T-cell (primary cell): ENCODE results near the gene ATP2B2. TPM values are rescaled to one million over a fixed set of nuclear protein-coding genes. Genes with fewer than 3 reads are reported as not detected.

Source experiments
- ATAC-seq, 4 experiments: fragments of 200-7000 bp in 3 of 4; fragments of 150-1000 bp in 1 of 4; cut with Tn5 transposase; replicated peaks in 1 of 4; 1 replicate in 3 of 4; 2 replicates in 1 of 4; pipeline ENCODE4 v1.10.0; 2021; ENCODE audit warnings: moderate library complexity in 3 of 4, mild to moderate bottlenecking in 2 of 4, moderate number of reproducible peaks in 1 of 4
- CTCF ChIA-PET, 2 donors: fragments of 300-600 bp; sonication (Branson Sonifier 250); formaldehyde crosslinking; loops; one replicate each; lab custom pipeline; 2022; ENCODE audit warnings: antibody characterized with exemption in 2 of 2; lab: Charles Lee
- POLR2A ChIA-PET, 2 donors: fragments of 300-600 bp; sonication (Branson Sonifier 250); formaldehyde crosslinking; loops; one replicate each; lab custom pipeline; 2022; ENCODE audit warnings: antibody characterized with exemption in 2 of 2; lab: Charles Lee
- DNase-seq, 35 experiments: peaks; one replicate each; pipeline versions ENCODE4 v3.0.0 to v3.0.0-alpha.2; 2013 to 2023
- H3K27ac ChIP-seq: one replicate; pipeline ENCODE4 v1.5.1; 2013; ENCODE audit warnings: low read length
- H3K27me3 ChIP-seq, 2 experiments: replicated peaks in 1 of 2; 1 replicate in 1 of 2; 2 replicates in 1 of 2; pipeline versions ENCODE4 v1.6.1 to v1.7.0; 2013; ENCODE audit warnings: low read length in 1 of 2, mixed read lengths in 1 of 2; ENCODE audit not compliant: control insufficient read depth in 2 of 2, insufficient read depth in 2 of 2; ENCODE audit errors: extremely low read depth in 1 of 2
- H3K36me3 ChIP-seq, 2 donors: 1 replicate in 1 of 2; 2 replicates in 1 of 2; pipeline versions ENCODE4 v1.6.1 to v1.7.0; 2013; ENCODE audit warnings: low read length in 1 of 2; ENCODE audit not compliant: control insufficient read depth in 2 of 2, insufficient read depth in 1 of 2; ENCODE audit errors: extremely low read depth in 1 of 2
- H3K4me1 ChIP-seq, 2 experiments: 1 replicate in 1 of 2; 2 replicates in 1 of 2; pipeline versions ENCODE4 v1.6.1 to v1.7.0; 2013; ENCODE audit warnings: low read length in 2 of 2, mixed read lengths in 1 of 2; ENCODE audit not compliant: insufficient read depth in 2 of 2, control insufficient read depth in 1 of 2; ENCODE audit errors: extremely low read depth in 1 of 2
- H3K4me3 ChIP-seq, 2 donors: 1 replicate in 1 of 2; 2 replicates in 1 of 2; pipeline versions ENCODE4 v1.5.1 to v1.7.0; 2013; ENCODE audit warnings: mild to moderate bottlenecking in 2 of 2, low read length in 1 of 2, moderate library complexity in 1 of 2; ENCODE audit not compliant: control insufficient read depth in 1 of 2; ENCODE audit errors: extremely low read depth in 1 of 2
- H3K9me3 ChIP-seq: 2 replicates; pipeline ENCODE4 v1.7.0; 2013
- H3K27ac Mint-ChIP-seq, 2 donors: one replicate each; pipeline ENCODE4 v1.8.0; 2020 to 2021; ENCODE audit warnings: mild to moderate bottlenecking in 2 of 2, mixed read lengths in 2 of 2
- H3K27me3 Mint-ChIP-seq, 2 donors: one replicate each; pipeline ENCODE4 v1.8.0; 2021 to 2022; ENCODE audit warnings: mixed read lengths in 2 of 2
- H3K36me3 Mint-ChIP-seq: one replicate; pipeline ENCODE4 v1.8.0; 2021; ENCODE audit warnings: mixed read lengths
- H3K4me1 Mint-ChIP-seq, 3 donors: one replicate each; pipeline ENCODE4 v1.8.0; 2020 to 2022; ENCODE audit warnings: mixed read lengths in 3 of 3, mild to moderate bottlenecking in 1 of 3
- H3K4me3 Mint-ChIP-seq, 3 donors: one replicate each; pipeline ENCODE4 v1.8.0; 2020 to 2022; ENCODE audit warnings: mild to moderate bottlenecking in 3 of 3, mixed read lengths in 3 of 3, moderate library complexity in 3 of 3
- H3K9me3 Mint-ChIP-seq, 3 donors: one replicate each; pipeline ENCODE4 v1.8.0; 2020 to 2022; ENCODE audit warnings: mixed read lengths in 3 of 3
- WGBS: methylation state at CpG from one replicate; pipeline ENCODE4 v1.1.5; 2013; ENCODE audit warnings: missing lambda C conversion rate; ENCODE audit not compliant: insufficient coverage; 5-methylcytosine and 5-hydroxymethylcytosine counted together
- total RNA-seq, 35 experiments: library from RNA in 6 of 35; stranded (reverse) in 6 of 35; fragments of 120-200 nt in 1 of 35; gene quantifications; one replicate each; pipeline versions ENCODE4 v1.2.1 to v1.2.4 and lab custom pipeline; 2013 to 2026

ATP2B2 gene
- total RNA-seq, 5 donors from 2014 or later (not counting 1 experiment from before 2014, with no cell fraction given), result not detected

DNA sequence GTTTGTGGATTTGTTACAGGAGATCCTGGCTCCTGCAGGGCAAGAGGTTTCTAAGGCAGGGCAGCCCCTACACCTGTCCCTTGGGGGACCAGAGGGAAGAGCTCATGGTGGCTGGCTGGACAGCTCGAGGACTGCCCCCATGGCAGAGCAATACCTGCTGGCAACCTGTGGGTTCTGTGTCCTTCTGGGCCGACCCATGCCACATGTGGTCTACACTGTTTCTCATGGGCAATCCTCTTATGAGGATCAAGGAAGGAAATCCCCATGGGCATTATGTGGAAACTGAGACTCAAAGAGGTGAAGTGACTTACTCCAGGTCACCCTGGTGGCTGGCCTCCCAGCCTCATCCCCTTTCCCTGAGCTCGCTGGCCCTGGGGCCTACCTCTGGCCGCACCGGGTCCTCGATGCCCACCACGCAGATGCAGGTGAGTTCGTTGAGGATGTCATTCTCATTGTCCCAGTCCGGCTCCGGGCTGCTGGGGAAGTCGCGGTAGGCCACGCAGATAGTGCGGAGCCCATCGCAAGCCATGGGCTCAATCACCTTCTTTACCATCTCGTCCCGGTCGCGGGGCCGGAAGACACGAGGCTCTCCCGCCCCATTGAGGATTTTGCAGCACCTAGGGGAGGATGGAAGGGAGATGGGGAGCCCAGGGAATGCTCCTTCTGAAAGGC is 146.9 kb downstream of the ATP2B2 start:
- 90% methylated on average over 17 of the region's 22 CpGs for WGBS
- Histone ChIP-seq H3K27ac (no peak overlapping the region), H3K27me3 (peaks cover 0 to 28% of the 10 kb centered on the region in 2 experiments), H3K4me3 (no peak overlapping the region), H3K36me3 (no peaks in the 10 kb centered on the region), H3K9me3 (no peaks in the 10 kb centered on the region), H3K4me1 (no peaks in the 10 kb centered on the region)
- POLR2A ChIA-PET, result no interaction called here
- DNase-seq (no peak), ATAC-seq (no peak)
- H3K9me3 Mint-ChIP-seq, result no peaks in the 10 kb centered on the region
- H3K4me1 Mint-ChIP-seq, result peaks cover 5 to 10% (median 9%) of the 10 kb centered on the region in 3 donors
- CTCF ChIA-PET, result interaction anchor here in 1 of 2 donors (0.9 kb wide), 1 partner anchor 11 kb away, joined by 4 read pairs; no protein-coding TSS in a partner anchor
- no peaks in the 10 kb centered on the region for H3K36me3 Mint-ChIP-seq
- peaks cover 17 to 20% of the 10 kb centered on the region in 2 donors for H3K27me3 Mint-ChIP-seq
- no peak overlapping the region for H3K4me3 Mint-ChIP-seq
- H3K27ac Mint-ChIP-seq, result no peak overlapping the region

DNA sequence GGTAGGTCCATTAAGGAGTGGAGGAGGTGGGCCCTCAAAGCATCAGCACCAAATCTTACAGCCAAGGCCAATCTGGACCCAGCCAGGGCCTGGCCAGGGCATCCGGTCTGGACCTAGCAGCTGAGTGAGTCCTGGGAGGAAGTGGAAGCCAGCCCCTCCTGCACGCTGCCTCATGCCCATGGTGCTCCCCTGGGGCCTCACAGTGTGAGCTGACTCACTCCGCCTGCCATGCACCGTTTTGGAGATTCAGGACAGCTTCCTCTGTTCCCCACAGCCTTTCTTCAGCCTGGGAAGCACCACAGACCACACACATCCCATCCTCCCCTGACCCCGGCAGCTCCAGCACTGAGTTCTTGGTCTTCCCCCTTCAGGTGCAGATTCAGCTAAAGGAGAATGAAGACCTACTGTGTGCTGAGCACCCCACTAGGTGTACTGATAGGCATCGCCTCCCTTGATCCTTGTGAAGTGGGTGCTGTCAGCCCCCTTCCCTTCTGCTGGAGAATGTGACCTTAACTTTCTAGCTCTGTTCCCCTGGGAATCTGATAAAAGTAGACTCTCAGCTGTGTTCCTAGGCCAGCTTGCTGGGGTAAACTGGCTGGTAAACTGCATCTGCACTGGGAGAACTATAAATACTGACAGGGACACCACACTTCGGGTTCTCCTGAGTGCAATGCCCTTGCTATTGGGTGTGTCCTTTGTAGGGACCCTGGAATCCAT is 147.6 kb downstream of the ATP2B2 start:
- H3K4me3 Mint-ChIP-seq, result no peak overlapping the region
- Histone ChIP-seq H3K27ac (no peak overlapping the region), H3K4me3 (no peak overlapping the region), H3K9me3 (no peaks in the 10 kb centered on the region), H3K4me1 (no peaks in the 10 kb centered on the region), H3K27me3 (peaks cover 0 to 32% of the 10 kb centered on the region in 2 experiments), H3K36me3 (no peaks in the 10 kb centered on the region)
- ChIA-PET CTCF (interaction anchor here in 1 of 2 donors (0.9 kb wide), 1 partner anchor 10 kb away, joined by 4 read pairs; no protein-coding TSS in a partner anchor), POLR2A (no interaction called here)
- peaks cover 20% of the 10 kb centered on the region in 2 donors for H3K27me3 Mint-ChIP-seq
- WGBS, result 69% methylated on average over 3 of the region's 7 CpGs
- ATAC-seq (no peak), DNase-seq (no peak)
- H3K4me1 Mint-ChIP-seq, result peaks cover 5 to 10% (median 9%) of the 10 kb centered on the region in 3 donors
- no peaks in the 10 kb centered on the region for H3K9me3 Mint-ChIP-seq
- H3K36me3 Mint-ChIP-seq, result no peaks in the 10 kb centered on the region
- no peak overlapping the region for H3K27ac Mint-ChIP-seq

DNA sequence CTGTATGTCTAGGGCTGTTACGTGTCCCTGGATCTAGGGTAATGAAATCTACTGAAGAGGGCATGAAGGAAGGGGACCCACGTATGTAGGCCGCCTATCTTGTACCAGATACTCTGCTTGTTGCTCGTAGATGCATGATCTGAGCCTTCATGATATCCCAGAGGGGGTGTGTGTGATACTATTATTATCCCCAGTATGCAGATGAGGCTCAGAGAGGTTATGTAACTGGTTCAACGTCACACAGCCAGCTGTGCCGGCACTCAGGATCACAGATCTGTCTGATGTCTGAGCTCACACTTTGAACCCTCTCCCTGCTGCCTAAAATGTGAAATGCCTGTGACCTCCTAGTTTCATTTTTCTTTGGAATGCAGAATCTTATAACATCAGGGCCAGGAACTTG is 148.3 kb downstream of the ATP2B2 start:
- ATAC-seq (no peak), DNase-seq (no peak)
- peaks cover 0 to 34% of the 10 kb centered on the region in 2 experiments for H3K27me3 ChIP-seq
- no peak overlapping the region for H3K27ac ChIP-seq
- H3K36me3 Mint-ChIP-seq, result no peaks in the 10 kb centered on the region
- H3K9me3 ChIP-seq, result no peaks in the 10 kb centered on the region
- POLR2A ChIA-PET, result no interaction called here
- no peak overlapping the region for H3K27ac Mint-ChIP-seq
- no peak overlapping the region for H3K4me3 Mint-ChIP-seq
- peaks cover 20% of the 10 kb centered on the region in 2 donors for H3K27me3 Mint-ChIP-seq
- peaks cover 5 to 10% (median 9%) of the 10 kb centered on the region in 3 donors for H3K4me1 Mint-ChIP-seq
- H3K4me1 ChIP-seq, result no peaks in the 10 kb centered on the region
- H3K9me3 Mint-ChIP-seq, result no peaks in the 10 kb centered on the region
- CTCF ChIA-PET, result no interaction called here
- 76% methylated on average over 2 of the region's 6 CpGs for WGBS
- H3K4me3 ChIP-seq, result no peak overlapping the region
- H3K36me3 ChIP-seq, result no peaks in the 10 kb centered on the region

GRCh38 chr3:10356461-10356981 is 148.9 kb downstream of the ATP2B2 start:
- H3K27me3 ChIP-seq, result peaks cover 0 to 39% of the 10 kb centered on the region in 2 experiments
- DNase-seq (no peak), ATAC-seq (no peak)
- no peak overlapping the region for H3K4me3 ChIP-seq
- ChIA-PET POLR2A (no interaction called here), CTCF (interaction anchor here in 1 of 2 donors (0.7 kb wide), 1 partner anchor 36 kb away, joined by 3 read pairs; no protein-coding TSS in a partner anchor)
- peaks cover 15 to 19% of the 10 kb centered on the region in 2 donors for H3K27me3 Mint-ChIP-seq
- no peak overlapping the region for H3K27ac Mint-ChIP-seq
- H3K9me3 Mint-ChIP-seq, result no peaks in the 10 kb centered on the region
- no peak overlapping the region for H3K27ac ChIP-seq
- H3K4me1 ChIP-seq, result no peaks in the 10 kb centered on the region
- H3K9me3 ChIP-seq, result no peaks in the 10 kb centered on the region
- no peaks in the 10 kb centered on the region for H3K36me3 ChIP-seq
- WGBS, result 69% methylated on average over 4 of the region's 5 CpGs
- peaks cover 5 to 10% (median 9%) of the 10 kb centered on the region in 3 donors for H3K4me1 Mint-ChIP-seq
- H3K4me3 Mint-ChIP-seq, result no peak overlapping the region
- H3K36me3 Mint-ChIP-seq, result no peaks in the 10 kb centered on the region

GRCh38 chr3:10354361-10355015 is 150.9 kb downstream of the ATP2B2 start:
- Mint-ChIP-seq H3K4me1 (peaks cover 5 to 10% (median 9%) of the 10 kb centered on the region in 3 donors), H3K4me3 (no peak overlapping the region), H3K9me3 (no peaks in the 10 kb centered on the region), H3K27me3 (peaks cover 6 to 12% of the 10 kb centered on the region in 2 donors), H3K27ac (no peak overlapping the region), H3K36me3 (no peaks in the 10 kb centered on the region)
- no peak overlapping the region for H3K27ac ChIP-seq
- ChIA-PET POLR2A (no interaction called here), CTCF (no interaction called here)
- H3K4me3 ChIP-seq, result no peak overlapping the region
- H3K27me3 ChIP-seq, result peaks cover 0 to 38% of the 10 kb centered on the region in 2 experiments
- DNase-seq (no peak), ATAC-seq (no peak)
- 34% methylated on average over 11 of the region's 13 CpGs for WGBS
- H3K36me3 ChIP-seq, result no peaks in the 10 kb centered on the region
- no peaks in the 10 kb centered on the region for H3K9me3 ChIP-seq
- no peaks in the 10 kb centered on the region for H3K4me1 ChIP-seq
